Epithelial cell of proximal tubule (primary cell): ENCODE results near the gene WDR18. TPM values are rescaled to one million over a fixed set of nuclear protein-coding genes. Genes with fewer than 3 reads are reported as not detected.

ENCODE experiments used
- DNase-seq: peaks from one replicate; pipeline ENCODE4 v3.0.0-alpha.2; 2011; ENCODE audit warnings: low read depth
- H3K4me3 ChIP-seq: 2 replicates; pipeline ENCODE4 v1.5.1; 2011; ENCODE audit warnings: low read depth, mild to moderate bottlenecking, low read length
- total RNA-seq: library from RNA; depleted of rRNA; stranded (reverse); fragments of >200 nt; gene quantifications from 2 replicates; pipeline ENCODE4 v1.2.3, GENCODE V29; 2015
- TF ChIP-seq, protein P1 (sequence below): conservative IDR thresholded peaks from 2 replicates; pipeline ENCODE4 v1.5.1; 2012; ENCODE audit warnings: low read depth, mild to moderate bottlenecking, low read length

The WDR18 gene, protein sequence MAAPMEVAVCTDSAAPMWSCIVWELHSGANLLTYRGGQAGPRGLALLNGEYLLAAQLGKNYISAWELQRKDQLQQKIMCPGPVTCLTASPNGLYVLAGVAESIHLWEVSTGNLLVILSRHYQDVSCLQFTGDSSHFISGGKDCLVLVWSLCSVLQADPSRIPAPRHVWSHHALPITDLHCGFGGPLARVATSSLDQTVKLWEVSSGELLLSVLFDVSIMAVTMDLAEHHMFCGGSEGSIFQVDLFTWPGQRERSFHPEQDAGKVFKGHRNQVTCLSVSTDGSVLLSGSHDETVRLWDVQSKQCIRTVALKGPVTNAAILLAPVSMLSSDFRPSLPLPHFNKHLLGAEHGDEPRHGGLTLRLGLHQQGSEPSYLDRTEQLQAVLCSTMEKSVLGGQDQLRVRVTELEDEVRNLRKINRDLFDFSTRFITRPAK
- 71.0 and 94.4 TPM in 2 replicates for total RNA-seq

DNA sequence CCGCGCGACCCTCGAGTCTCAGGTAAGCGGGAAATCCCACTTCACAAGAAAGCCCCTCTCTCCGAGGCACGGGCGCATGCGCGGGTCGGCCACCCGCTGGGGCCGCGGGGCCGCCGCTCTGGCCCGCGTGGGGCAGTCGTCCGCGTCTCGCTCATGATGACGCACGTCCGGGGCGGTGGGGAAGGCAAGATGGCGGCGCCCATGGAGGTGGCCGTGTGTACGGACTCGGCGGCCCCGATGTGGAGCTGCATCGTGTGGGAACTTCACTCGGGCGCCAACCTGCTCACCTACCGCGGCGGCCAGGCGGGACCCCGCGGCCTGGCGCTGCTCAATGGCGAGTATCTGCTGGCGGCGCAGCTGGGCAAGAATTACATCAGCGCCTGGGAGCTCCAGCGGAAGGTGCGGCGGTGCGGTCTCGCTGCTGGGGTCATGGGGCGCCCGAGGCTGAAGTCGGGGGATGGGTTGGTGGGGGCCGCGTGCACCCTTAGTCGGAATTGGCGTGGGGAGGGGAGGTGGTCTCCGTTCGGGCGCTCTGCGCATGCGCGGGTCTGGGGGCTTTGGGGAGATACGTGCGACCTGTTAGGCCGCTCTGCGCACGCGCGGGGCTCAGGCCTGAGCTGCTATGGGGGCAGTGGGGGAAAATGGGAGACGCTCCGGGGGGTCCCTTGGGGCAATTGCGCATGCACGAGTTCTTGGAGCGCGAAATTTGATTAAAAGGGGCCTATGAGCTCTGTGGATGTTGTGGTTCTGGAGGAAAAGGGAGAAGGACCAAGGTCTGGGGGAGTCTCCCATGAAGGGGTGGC is at the start of gene WDR18:
Gene WDR18 (plus strand): TSS at position 181 of the 803 bp plus-strand sequence. CDS start 9 bp downstream, at position 190.
- peak within 1 kb of the TSS; percentile 95 for H3K4me3 ChIP-seq
- TF ChIP-seq, protein P1, sequence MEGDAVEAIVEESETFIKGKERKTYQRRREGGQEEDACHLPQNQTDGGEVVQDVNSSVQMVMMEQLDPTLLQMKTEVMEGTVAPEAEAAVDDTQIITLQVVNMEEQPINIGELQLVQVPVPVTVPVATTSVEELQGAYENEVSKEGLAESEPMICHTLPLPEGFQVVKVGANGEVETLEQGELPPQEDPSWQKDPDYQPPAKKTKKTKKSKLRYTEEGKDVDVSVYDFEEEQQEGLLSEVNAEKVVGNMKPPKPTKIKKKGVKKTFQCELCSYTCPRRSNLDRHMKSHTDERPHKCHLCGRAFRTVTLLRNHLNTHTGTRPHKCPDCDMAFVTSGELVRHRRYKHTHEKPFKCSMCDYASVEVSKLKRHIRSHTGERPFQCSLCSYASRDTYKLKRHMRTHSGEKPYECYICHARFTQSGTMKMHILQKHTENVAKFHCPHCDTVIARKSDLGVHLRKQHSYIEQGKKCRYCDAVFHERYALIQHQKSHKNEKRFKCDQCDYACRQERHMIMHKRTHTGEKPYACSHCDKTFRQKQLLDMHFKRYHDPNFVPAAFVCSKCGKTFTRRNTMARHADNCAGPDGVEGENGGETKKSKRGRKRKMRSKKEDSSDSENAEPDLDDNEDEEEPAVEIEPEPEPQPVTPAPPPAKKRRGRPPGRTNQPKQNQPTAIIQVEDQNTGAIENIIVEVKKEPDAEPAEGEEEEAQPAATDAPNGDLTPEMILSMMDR = no peak
- DNase-seq = no peak

DNA sequence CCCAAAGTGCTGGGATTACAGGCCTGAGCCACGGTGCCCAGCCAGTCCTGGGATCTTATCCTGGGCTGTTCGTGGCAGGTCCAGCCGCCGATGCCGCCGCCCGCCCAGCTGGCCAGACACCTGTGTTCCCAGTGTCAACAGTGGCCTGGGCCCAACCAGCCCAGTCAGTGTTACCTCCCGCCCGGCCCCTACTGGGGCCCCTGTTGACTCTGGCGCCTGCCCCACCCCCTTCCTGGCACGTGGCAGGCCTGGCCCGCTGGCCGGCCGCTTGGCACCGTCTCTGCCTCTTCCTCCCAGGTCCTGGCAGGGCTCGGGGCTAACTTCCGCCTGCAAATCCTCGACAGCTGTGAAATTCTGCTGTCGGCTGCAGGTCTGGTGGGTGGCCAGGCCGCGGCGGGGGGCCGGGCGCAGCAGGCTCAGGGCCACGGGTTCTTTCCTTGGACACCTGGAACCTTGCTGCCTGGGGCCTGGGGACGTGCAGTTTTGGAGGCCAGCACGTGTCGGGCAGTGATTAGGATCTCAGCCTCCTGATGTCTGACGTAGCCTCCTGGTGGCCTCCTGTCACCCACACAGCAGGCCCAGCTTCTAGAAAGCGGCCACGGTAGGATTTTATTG is 49.2 kb upstream of the WDR18 start:
- H3K4me3 ChIP-seq = no peak overlapping the region
- TF ChIP-seq, protein P1 = no peak
- no peak for DNase-seq

DNA sequence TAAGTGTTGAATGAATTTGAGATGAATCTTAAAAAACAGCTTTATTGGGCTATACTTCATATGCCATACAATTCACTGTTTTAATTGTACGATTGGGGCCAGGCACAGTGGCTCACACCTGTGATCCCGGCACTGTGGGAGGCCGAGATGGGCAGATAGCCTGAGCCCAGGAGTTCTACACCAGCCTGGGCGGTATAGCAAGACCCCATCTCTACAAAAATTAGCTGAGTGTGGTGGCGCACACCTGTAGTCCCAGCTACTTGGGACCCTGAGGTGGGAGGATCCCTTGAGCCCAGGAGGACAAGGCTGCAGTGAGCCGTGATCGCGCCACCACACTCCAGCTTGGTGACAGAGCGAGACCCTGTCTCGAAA is 48.0 kb upstream of the WDR18 start:
- no peak overlapping the region for H3K4me3 ChIP-seq
- TF ChIP-seq, protein P1 = no peak
- no peak for DNase-seq

DNA sequence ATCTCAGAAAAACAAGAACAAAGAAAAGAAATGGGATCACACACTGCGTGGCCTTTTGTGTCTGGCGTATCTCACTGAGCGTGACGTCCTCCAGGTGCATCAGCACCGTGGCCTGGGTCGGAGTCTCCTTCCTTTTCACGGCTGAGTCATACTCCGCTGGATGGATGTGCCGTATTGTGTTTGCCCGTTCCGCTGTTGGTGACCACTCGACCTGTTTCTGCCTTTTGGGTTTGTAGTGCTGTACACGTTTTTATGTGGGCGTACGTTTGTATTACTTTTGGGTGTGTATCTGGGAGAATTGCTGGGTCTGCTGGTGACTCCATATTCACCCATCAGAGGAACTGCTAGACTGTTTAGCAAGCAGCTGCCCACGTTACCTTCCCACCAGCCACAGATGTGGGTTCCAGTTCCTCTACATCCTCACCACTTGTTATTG is 46.9 kb upstream of the WDR18 start:
- H3K4me3 ChIP-seq = no peak overlapping the region
- DNase-seq = no peak
- TF ChIP-seq, protein P1 = no peak

DNA sequence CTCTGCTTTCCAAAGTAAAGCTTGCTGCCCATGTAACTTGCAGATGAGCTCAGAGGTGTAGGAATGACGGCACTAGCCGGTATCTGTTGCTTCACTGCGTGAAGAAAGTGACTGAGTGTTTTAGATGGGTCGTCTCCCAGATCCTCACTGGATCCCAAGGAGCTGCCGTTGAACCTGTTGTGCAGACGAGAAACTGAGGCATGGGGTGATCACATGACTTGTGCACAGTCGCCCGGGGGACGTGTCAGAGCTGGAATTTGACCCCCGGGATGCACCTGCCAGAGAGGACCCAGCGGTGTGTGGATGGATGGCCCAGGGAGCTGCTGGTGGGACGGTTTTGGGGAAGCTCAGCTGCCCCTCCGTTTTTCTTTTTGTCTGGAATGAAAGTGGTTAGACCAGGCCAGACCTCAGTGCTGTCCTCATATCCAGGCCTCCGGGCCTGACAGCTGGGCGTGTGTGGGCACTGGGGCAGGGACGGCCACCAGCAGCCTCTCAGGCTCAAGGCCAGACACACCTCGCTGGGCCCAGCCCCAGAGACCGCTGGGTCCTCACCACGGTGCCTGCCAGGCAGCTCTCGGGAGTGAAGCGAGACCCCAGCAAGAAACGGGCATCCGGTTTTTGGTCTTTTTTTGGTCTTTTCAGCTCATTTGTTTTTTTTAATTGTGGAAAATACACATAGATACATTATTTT is 45.8 kb upstream of the WDR18 start:
- no peak for DNase-seq
- TF ChIP-seq, protein P1 = no peak

DNA sequence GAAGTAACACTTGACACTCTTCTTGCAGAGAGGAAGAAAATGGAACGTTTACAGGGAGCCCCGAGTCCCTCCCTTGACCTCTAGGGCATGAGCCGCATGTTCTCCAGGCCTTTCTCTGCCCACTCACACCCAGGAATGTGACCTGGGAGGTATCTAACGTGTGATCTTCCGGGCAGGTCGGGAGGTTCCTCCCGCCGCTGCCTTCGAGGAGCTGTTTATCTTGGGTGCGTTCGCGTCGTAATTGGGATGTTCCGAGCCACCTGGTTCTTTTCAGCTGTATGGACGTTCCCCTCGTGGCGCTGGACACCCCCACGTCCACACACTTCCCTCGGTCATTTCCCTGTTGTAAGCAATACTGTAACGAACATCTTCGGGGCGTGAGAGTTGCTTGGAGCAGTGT is 44.7 kb upstream of the WDR18 start:
- DNase-seq = no peak
- H3K4me3 ChIP-seq = no peak overlapping the region
- TF ChIP-seq, protein P1 = no peak

More for the DNA sequence above, 45.8 kb upstream of the WDR18 start:
- H3K4me3 ChIP-seq = no peak overlapping the region
